Measurements from ENCODE around the gene SPRYD4. TPM values are rescaled to one million over a fixed set of nuclear protein-coding genes. Genes with fewer than 3 reads are reported as not detected.

Gene SPRYD4
- total and polyA plus RNA-seq, 10 of the 15 experiments (the other 5 are each of a cell fraction or from before 2014, with no cell fraction given), result 4.1 to 6.0 (median 5.1) TPM

DNA sequence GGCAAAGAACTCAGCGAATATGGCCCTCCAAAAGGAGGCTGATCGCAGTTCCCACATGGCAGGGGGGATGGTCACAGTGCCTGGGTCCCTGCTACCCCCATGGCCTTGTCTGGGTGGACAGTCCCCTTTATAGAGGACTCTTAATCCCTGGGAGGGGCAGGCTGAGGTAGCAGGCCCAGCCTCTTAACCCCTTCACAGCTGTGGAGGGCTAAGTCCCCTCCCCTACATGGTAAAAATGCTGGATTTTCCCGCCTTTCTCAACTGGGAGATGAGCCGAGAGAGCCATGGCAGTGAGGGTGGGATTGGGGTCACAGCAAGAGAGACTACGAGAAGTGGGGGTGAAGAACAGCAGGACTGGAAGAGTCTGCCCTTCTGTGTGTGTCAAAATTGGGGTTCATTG is 13.8 kb upstream of the SPRYD4 start, which contains the start of gene MIP:
MIP (minus strand) TSS at position 101 of the 400 bp plus-strand sequence; CDS start at position 57, 44 bp downstream.
- no peak for TF ChIP-seq SMAD1 (IDR thresholded peaks at IDR 0.05; ENCODE audit: low read depth, partially characterized antibody)
- no peak for TF ChIP-seq BRCA1 (IDR thresholded peaks at IDR 0.05; ENCODE audit: low read depth, low read length)
- no peak for TF ChIP-seq ZNF384 (IDR thresholded peaks at IDR 0.05; ENCODE audit: borderline replicate concordance, low read depth, low read length)
- TF ChIP-seq, protein P1, sequence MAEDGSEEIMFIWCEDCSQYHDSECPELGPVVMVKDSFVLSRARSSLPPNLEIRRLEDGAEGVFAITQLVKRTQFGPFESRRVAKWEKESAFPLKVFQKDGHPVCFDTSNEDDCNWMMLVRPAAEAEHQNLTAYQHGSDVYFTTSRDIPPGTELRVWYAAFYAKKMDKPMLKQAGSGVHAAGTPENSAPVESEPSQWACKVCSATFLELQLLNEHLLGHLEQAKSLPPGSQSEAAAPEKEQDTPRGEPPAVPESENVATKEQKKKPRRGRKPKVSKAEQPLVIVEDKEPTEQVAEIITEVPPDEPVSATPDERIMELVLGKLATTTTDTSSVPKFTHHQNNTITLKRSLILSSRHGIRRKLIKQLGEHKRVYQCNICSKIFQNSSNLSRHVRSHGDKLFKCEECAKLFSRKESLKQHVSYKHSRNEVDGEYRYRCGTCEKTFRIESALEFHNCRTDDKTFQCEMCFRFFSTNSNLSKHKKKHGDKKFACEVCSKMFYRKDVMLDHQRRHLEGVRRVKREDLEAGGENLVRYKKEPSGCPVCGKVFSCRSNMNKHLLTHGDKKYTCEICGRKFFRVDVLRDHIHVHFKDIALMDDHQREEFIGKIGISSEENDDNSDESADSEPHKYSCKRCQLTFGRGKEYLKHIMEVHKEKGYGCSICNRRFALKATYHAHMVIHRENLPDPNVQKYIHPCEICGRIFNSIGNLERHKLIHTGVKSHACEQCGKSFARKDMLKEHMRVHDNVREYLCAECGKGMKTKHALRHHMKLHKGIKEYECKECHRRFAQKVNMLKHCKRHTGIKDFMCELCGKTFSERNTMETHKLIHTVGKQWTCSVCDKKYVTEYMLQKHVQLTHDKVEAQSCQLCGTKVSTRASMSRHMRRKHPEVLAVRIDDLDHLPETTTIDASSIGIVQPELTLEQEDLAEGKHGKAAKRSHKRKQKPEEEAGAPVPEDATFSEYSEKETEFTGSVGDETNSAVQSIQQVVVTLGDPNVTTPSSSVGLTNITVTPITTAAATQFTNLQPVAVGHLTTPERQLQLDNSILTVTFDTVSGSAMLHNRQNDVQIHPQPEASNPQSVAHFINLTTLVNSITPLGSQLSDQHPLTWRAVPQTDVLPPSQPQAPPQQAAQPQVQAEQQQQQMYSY (CRISPR knock-in tag; IDR thresholded peaks at IDR 0.05), result no peak
- no peak for TF ChIP-seq EED (IDR thresholded peaks at IDR 0.05; ENCODE audit: low read depth)
- TF ChIP-seq FOS (IDR thresholded peaks at IDR 0.05; ENCODE audit: borderline replicate concordance, extremely low read depth, insufficient read length), result no peak
- TF ChIP-seq BHLHE40 (IDR thresholded peaks at IDR 0.05; ENCODE audit: borderline replicate concordance in 1 of 2, low read depth in 2 of 2, low read length in 1 of 2), result no peak
- TF ChIP-seq POLR2A (IDR thresholded peaks at IDR 0.05; ENCODE audit: low read depth, low read length), result no peak
- no peak for TF ChIP-seq HDAC2 (IDR thresholded peaks at IDR 0.05)
- TF ChIP-seq ZZZ3 (IDR thresholded peaks at IDR 0.05; ENCODE audit: control insufficient read depth, insufficient read length, low read depth), result no peak
- no peak for TF ChIP-seq RELA (IDR thresholded peaks at IDR 0.05; ENCODE audit: borderline replicate concordance, partially characterized antibody)
- TF ChIP-seq NFYA (IDR thresholded peaks at IDR 0.05; ENCODE audit: borderline replicate concordance, low read depth, low read length), result no peak
- TF ChIP-seq, protein P2, sequence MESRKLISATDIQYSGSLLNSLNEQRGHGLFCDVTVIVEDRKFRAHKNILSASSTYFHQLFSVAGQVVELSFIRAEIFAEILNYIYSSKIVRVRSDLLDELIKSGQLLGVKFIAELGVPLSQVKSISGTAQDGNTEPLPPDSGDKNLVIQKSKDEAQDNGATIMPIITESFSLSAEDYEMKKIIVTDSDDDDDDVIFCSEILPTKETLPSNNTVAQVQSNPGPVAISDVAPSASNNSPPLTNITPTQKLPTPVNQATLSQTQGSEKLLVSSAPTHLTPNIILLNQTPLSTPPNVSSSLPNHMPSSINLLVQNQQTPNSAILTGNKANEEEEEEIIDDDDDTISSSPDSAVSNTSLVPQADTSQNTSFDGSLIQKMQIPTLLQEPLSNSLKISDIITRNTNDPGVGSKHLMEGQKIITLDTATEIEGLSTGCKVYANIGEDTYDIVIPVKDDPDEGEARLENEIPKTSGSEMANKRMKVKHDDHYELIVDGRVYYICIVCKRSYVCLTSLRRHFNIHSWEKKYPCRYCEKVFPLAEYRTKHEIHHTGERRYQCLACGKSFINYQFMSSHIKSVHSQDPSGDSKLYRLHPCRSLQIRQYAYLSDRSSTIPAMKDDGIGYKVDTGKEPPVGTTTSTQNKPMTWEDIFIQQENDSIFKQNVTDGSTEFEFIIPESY (IDR thresholded peaks at IDR 0.05), result no peak
- no peak for TF ChIP-seq CBFB (IDR thresholded peaks at IDR 0.05; ENCODE audit: low read depth)
- TF ChIP-seq, protein P3, sequence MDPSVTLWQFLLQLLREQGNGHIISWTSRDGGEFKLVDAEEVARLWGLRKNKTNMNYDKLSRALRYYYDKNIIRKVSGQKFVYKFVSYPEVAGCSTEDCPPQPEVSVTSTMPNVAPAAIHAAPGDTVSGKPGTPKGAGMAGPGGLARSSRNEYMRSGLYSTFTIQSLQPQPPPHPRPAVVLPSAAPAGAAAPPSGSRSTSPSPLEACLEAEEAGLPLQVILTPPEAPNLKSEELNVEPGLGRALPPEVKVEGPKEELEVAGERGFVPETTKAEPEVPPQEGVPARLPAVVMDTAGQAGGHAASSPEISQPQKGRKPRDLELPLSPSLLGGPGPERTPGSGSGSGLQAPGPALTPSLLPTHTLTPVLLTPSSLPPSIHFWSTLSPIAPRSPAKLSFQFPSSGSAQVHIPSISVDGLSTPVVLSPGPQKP (IDR thresholded peaks at IDR 0.05; ENCODE audit: low read depth, low read length), result no peak
- TF ChIP-seq YY1 (IDR thresholded peaks at IDR 0.05; ENCODE audit: low read depth, low read length), result no peak
- TF ChIP-seq BCL11A (IDR thresholded peaks at IDR 0.05; ENCODE audit: low read depth, low read length), result no peak
- TF ChIP-seq SMARCA5 (IDR thresholded peaks at IDR 0.05), result no peak
- CTCF ChIA-PET, result interaction anchor here (0.8 to 2.8 kb wide), 3 partner anchors 9 to 248 kb away, joined by 3 to 8 read pairs (median 4); no protein-coding TSS in a partner anchor
- Histone ChIP-seq H3K9me3 (replicated peaks; ENCODE audit: control insufficient read depth, insufficient read depth, low read length) (no peaks in the 10 kb centered on the region), H3K4me2 (ENCODE audit: control insufficient read depth, insufficient read depth) (no peak within 1 kb of the TSS), H3K27ac (ENCODE audit: control insufficient read depth, insufficient read depth) (no peak within 1 kb of the TSS), H3K4me1 (ENCODE audit: control insufficient read depth, insufficient read depth, low read length) (no peaks in the 10 kb centered on the region), H3K4me3 (no peak within 1 kb of the TSS), H4K20me1 (ENCODE audit: control insufficient read depth, insufficient read depth) (no peaks in the 10 kb centered on the region), H3K79me2 (ENCODE audit: control insufficient read depth, insufficient read depth, low read length) (no peaks in the 10 kb centered on the region), H3K27me3 (replicated peaks in 1 of 2; ENCODE audit: control insufficient read depth in 2 of 2, insufficient read depth in 2 of 2, low read length in 1 of 2) (no peaks in the 10 kb centered on the region), H2AFZ (ENCODE audit: control insufficient read depth, low read depth, low read length) (no peak within 1 kb of the TSS; the same call in 1 of the 2 replicates), H3K36me3 (ENCODE audit: control insufficient read depth in 2 of 2, insufficient read depth in 2 of 2, low read length in 1 of 2) (no peaks in the 10 kb centered on the region), H3K9ac (ENCODE audit: control insufficient read depth, insufficient read depth, low read length) (no peak within 1 kb of the TSS)
- POLR2A ChIA-PET, result interaction anchor here (1.0 to 1.2 kb wide), 2 partner anchors 10 to 96 kb away, joined by 3 read pairs; no protein-coding TSS in a partner anchor
- RAD21 ChIA-PET (ENCODE audit: unreplicated experiment), result interaction anchor here (1.2 to 1.4 kb wide), 2 partner anchors 94 to 96 kb away, joined by 3 read pairs; partner anchors contain the start of gene STAT2
- SMC1A ChIA-PET (ENCODE audit: uncharacterized antibody, unreplicated experiment), result no interaction called here
- DNase-seq (ENCODE audit: low read depth, low spot score) (no peak), FAIRE-seq (no peak), ATAC-seq (no peak)
- no TSS peak for BruUV-seq (replicated peaks)
- 61% methylated on average over 5 of the region's 5 CpGs for WGBS (ENCODE audit: insufficient coverage, insufficient replicate concordance, low lambda C conversion rate, missing lambda C conversion rate)
- in situ Hi-C loops (cut with MboI) (no loop called here), intact Hi-C loops (cut with micrococcal nuclease; ENCODE audit: unreplicated experiment) (no loop called here)
